Neural cell (in vitro differentiated cells): ENCODE measurements around the gene ECE1. TPM values are rescaled to one million over a fixed set of nuclear protein-coding genes. Genes with fewer than 3 reads are reported as not detected.

Source experiments
- H2AFZ ChIP-seq: fragments of 200-600, 300-800 bp; sonication (generic), shearing (Covaris generic); 2 replicates; pipeline ENCODE4 v1.6.0; 2014; ENCODE audit warnings: low read depth, mild to moderate bottlenecking, antibody characterized with exemption, low read length, moderate library complexity
- H3F3A ChIP-seq: fragments of 200-600 bp; shearing (Covaris generic); 2 replicates; pipeline ENCODE4 v1.6.1; 2016; ENCODE audit warnings: mild to moderate bottlenecking, moderate library complexity, mixed read lengths, antibody characterized with exemption, low read length; ENCODE audit not compliant: insufficient read depth, poor library complexity, severe bottlenecking
- H3K27ac ChIP-seq: fragments of 200-600, 300-800 bp; sonication (generic), shearing (Covaris generic); 2 replicates; pipeline ENCODE4 v1.5.1; 2014; ENCODE audit warnings: mild to moderate bottlenecking, low read length, moderate library complexity
- H3K27me3 ChIP-seq: fragments of 300-800, 200-600 bp; sonication (generic), shearing (Covaris generic); 2 replicates; pipeline ENCODE4 v1.6.0; 2014; ENCODE audit warnings: mild to moderate bottlenecking, low read depth, low read length, moderate library complexity; ENCODE audit not compliant: insufficient read depth
- H3K36me3 ChIP-seq: fragments of 300-800, 200-600 bp; sonication (generic), shearing (Covaris generic); 2 replicates; pipeline ENCODE4 v1.5.1; 2014; ENCODE audit warnings: mild to moderate bottlenecking, antibody characterized with exemption, low read length, moderate library complexity; ENCODE audit not compliant: insufficient read depth
- H3K4me2 ChIP-seq: fragments of 300-800, 200-600 bp; sonication (generic), shearing (Covaris generic); 2 replicates; pipeline ENCODE4 v1.6.0; 2014; ENCODE audit warnings: mild to moderate bottlenecking, low read length
- H3K4me3 ChIP-seq: fragments of 300-800, 200-600 bp; sonication (generic), shearing (Covaris generic); 2 replicates; pipeline ENCODE4 v1.5.1; 2014; ENCODE audit warnings: mild to moderate bottlenecking, low read length, moderate library complexity
- H3K79me2 ChIP-seq: fragments of 200-600 bp; shearing (Covaris generic); replicated peaks from 2 replicates; pipeline ENCODE4 v1.6.0; 2014; ENCODE audit warnings: mild to moderate bottlenecking, low read length, moderate library complexity; ENCODE audit not compliant: insufficient read depth
- H3K9ac ChIP-seq: fragments of 300-800, 200-600 bp; sonication (generic), shearing (Covaris generic); 2 replicates; pipeline ENCODE4 v1.6.1; 2016; ENCODE audit warnings: mild to moderate bottlenecking, low read length, mixed read lengths
- H3K9me2 ChIP-seq: fragments of 200-600 bp; shearing (Covaris generic); 2 replicates; pipeline ENCODE4 v1.6.1; 2016; ENCODE audit warnings: mild to moderate bottlenecking, low read length, mixed read lengths; ENCODE audit not compliant: insufficient read depth
- H3K9me3 ChIP-seq: fragments of 200-600, 300-800 bp; sonication (generic), shearing (Covaris generic); 2 replicates; pipeline ENCODE4 v1.6.1; 2016; ENCODE audit warnings: mild to moderate bottlenecking, mixed run types, low read length, moderate library complexity, mixed read lengths
- H4K20me1 ChIP-seq: fragments of 200-600 bp; shearing (Covaris generic); 2 replicates; pipeline ENCODE4 v1.6.1; 2016; ENCODE audit warnings: mild to moderate bottlenecking, mixed run types; ENCODE audit not compliant: insufficient read depth
- CTCF ChIP-seq: fragments of 450-650 bp; IDR thresholded peaks from 2 replicates; pipeline ENCODE4 v1.5.1; 2014; ENCODE audit warnings: antibody characterized with exemption, mild to moderate bottlenecking, moderate library complexity; ENCODE audit not compliant: poor library complexity, severe bottlenecking
- EP300 ChIP-seq: fragments of 450-650 bp; conservative IDR thresholded peaks from 2 replicates; pipeline ENCODE4 v1.6.1; 2014; ENCODE audit warnings: antibody characterized with exemption, mild to moderate bottlenecking, moderate library complexity; ENCODE audit not compliant: poor library complexity, severe bottlenecking
- EZH2 ChIP-seq: fragments of 200-600, 300-800 bp; shearing (Covaris generic), sonication (generic); IDR thresholded peaks from 2 replicates; pipeline ENCODE4 v1.6.1; 2014; ENCODE audit warnings: antibody characterized with exemption, low read length, borderline replicate concordance, mild to moderate bottlenecking; ENCODE audit not compliant: insufficient read depth, poor library complexity, severe bottlenecking
- MXI1 ChIP-seq: fragments of 450-650 bp; conservative IDR thresholded peaks from 2 replicates; pipeline ENCODE4 v1.6.1; 2014; ENCODE audit warnings: antibody characterized with exemption, mild to moderate bottlenecking; ENCODE audit not compliant: poor library complexity, severe bottlenecking
- POLR2AphosphoS5 ChIP-seq: IDR thresholded peaks from 2 replicates; pipeline ENCODE4 v1.6.1; 2012
- RAD21 ChIP-seq: fragments of 450-650 bp; conservative IDR thresholded peaks from 2 replicates; pipeline ENCODE4 v1.6.1; 2014; ENCODE audit warnings: antibody characterized with exemption, mild to moderate bottlenecking, moderate library complexity
- REST ChIP-seq: IDR thresholded peaks from 2 replicates; pipeline ENCODE4 v1.6.1; 2012; ENCODE audit warnings: borderline replicate concordance
- SMC3 ChIP-seq: fragments of 450-650 bp; conservative IDR thresholded peaks from 2 replicates; pipeline ENCODE4 v1.6.1; 2014; ENCODE audit warnings: antibody characterized with exemption, mild to moderate bottlenecking, moderate library complexity; ENCODE audit not compliant: poor library complexity
- TAF1 ChIP-seq: IDR thresholded peaks from 2 replicates; pipeline ENCODE4 v1.6.1; 2012; ENCODE audit warnings: low read depth
- polyA plus RNA-seq: library from polyadenylated mRNA; depleted of rRNA; stranded (reverse); fragments of >200 nt; gene quantifications from 2 replicates; pipeline ENCODE4 v1.2.3, GENCODE V29; 2014

Gene ECE1
- polyA plus RNA-seq, 1 donor from 2014 or later = 7.8 TPM

- no peak overlapping the region for H3K27ac ChIP-seq
- TF ChIP-seq EZH2 = no peak
- TF ChIP-seq EP300 = no peak
- TF ChIP-seq POLR2AphosphoS5 = no peak
- TF ChIP-seq RAD21 = no peak
- H3K4me2 ChIP-seq = no peak overlapping the region
- H3K9ac ChIP-seq = no peak overlapping the region
- no peaks in the 10 kb centered on the region for H3K27me3 ChIP-seq
- H3K9me2 ChIP-seq = no peaks in the 10 kb centered on the region
- H3F3A ChIP-seq = no peaks in the 10 kb centered on the region
- H3K4me3 ChIP-seq = no peak overlapping the region
- no peak overlapping the region for H2AFZ ChIP-seq
- no peaks in the 10 kb centered on the region for H3K79me2 ChIP-seq
- no peaks in the 10 kb centered on the region for H4K20me1 ChIP-seq
- H3K36me3 ChIP-seq = no peaks in the 10 kb centered on the region
- H3K9me3 ChIP-seq = no peaks in the 10 kb centered on the region
Observed at GRCh38 chr1:21200767-21201166, 89.5 kb downstream of the ECE1 start.

GRCh38 chr1:21198929-21199328 is 91.3 kb downstream of the ECE1 start:
- Histone ChIP-seq H3K36me3 (no peaks in the 10 kb centered on the region), H3K9ac (peak overlapping the region; percentile 62), H3K79me2 (no peaks in the 10 kb centered on the region), H2AFZ (peak overlapping the region; percentile 51), H3K27ac (peak overlapping the region; percentile 94), H3K4me3 (peak overlapping the region; percentile 58), H3K9me3 (no peaks in the 10 kb centered on the region), H4K20me1 (no peaks in the 10 kb centered on the region), H3K27me3 (no peaks in the 10 kb centered on the region), H3F3A (no peaks in the 10 kb centered on the region), H3K9me2 (no peaks in the 10 kb centered on the region), H3K4me2 (peak overlapping the region; percentile 72)
- TF ChIP-seq EZH2 = no peak
- peak; percentile 65 for TF ChIP-seq POLR2AphosphoS5
- peak; percentile 87 for TF ChIP-seq REST
- peak; percentile 79 for TF ChIP-seq EP300
- TF ChIP-seq SMC3 = no peak
- TF ChIP-seq MXI1 = peak; percentile 94
- no peak for TF ChIP-seq TAF1
- TF ChIP-seq RAD21 = peak; percentile 13
- TF ChIP-seq CTCF = no peak
